LNCaP clone FGC (cell line): ENCODE measurements around the gene IDH2.

Experiments used
- DNase-seq: peaks from one replicate; pipeline ENCODE4 v3.0.0-alpha.2; 2011; ENCODE audit warnings: low read depth
- H3K4me3 ChIP-seq: 2 replicates; pipeline ENCODE4 v1.5.1; 2011; ENCODE audit warnings: mild to moderate bottlenecking, low read depth, low read length, control low read depth
- TF ChIP-seq, protein P1 (sequence below): IDR thresholded peaks from 2 replicates; pipeline ENCODE4 v1.5.1; 2012; ENCODE audit warnings: mild to moderate bottlenecking; ENCODE audit not compliant: control insufficient read depth, insufficient read depth; ENCODE audit errors: extremely low read depth

IDH2 gene

DNA sequence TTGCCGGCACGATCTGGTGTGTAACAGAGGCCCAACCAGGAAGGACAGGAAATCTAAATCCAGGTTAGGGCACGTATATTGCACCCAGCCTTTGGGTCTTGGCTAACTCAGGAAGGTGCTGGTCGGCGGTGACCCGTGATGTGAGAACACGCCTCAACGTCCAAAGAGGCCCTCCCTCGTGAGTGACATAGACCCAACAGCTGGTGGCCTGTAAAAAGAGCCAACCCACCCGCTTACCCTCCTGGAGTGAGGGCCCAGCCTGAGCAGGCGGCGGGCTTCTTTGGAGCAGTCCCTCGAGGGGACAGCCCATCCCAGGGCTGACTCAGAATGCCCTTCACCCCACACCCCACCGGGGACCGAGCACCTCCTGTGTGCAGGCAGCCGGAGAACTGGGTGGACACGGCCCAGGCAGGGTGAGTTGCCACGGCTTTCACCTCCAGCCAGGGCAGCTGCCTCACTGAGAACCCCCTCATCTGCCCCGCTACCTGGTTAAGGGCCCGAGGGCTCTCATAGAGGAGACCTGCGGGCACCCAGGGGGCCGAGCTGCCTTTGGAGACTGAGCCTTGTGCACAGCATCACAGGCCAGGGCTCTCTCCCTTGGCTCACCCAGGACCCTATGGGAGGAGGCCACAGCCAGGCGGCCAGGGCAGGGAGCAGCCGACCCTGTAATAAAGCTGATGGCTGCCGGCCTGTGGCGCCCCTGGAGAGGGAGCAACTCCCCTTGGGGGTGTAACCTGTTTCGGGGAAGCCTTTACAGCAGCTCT, 59.3 kb downstream of the IDH2 start:
- no peak for DNase-seq
- TF ChIP-seq, protein P1, sequence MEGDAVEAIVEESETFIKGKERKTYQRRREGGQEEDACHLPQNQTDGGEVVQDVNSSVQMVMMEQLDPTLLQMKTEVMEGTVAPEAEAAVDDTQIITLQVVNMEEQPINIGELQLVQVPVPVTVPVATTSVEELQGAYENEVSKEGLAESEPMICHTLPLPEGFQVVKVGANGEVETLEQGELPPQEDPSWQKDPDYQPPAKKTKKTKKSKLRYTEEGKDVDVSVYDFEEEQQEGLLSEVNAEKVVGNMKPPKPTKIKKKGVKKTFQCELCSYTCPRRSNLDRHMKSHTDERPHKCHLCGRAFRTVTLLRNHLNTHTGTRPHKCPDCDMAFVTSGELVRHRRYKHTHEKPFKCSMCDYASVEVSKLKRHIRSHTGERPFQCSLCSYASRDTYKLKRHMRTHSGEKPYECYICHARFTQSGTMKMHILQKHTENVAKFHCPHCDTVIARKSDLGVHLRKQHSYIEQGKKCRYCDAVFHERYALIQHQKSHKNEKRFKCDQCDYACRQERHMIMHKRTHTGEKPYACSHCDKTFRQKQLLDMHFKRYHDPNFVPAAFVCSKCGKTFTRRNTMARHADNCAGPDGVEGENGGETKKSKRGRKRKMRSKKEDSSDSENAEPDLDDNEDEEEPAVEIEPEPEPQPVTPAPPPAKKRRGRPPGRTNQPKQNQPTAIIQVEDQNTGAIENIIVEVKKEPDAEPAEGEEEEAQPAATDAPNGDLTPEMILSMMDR, result no peak
- no peak overlapping the region for H3K4me3 ChIP-seq

DNA sequence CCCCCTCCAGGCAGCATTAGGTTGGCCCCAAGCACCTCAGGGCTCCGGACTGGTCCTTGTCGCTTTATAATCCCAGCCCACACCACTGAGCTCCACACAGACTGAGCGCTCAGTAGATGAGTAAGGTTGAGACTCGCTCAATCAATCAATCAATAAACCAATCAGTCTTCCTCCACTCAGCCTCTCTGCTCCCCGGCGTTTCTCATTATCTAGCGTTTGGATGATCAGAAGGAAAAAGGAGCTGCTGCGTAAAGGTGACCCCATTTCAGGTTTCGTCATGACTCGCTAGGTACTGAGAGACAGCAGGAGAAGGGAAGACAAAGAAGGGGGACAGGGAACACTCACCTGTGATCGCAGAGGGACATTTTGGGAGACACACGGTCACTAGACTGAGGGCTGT, 59.9 kb downstream of the IDH2 start:
- no peak overlapping the region for H3K4me3 ChIP-seq
- TF ChIP-seq, protein P1, result no peak
- no peak for DNase-seq

DNA sequence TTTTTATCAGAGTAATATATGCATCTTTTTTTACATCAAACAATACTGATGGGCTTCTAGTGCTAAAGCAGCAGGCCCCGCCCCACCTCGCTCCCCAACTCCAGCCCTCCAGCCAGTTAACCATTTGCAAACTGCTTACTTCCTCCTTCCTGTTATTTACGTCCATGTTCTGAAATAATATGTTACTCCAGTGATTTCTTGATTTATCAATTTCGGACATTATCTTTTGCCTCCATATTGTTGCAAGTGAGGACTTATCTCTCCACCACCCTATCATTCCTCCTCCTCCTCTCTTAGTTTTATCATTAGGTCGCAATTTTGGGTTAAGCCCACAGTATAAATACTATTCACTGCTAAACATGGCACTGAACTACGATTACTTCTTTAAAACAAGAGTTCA, 61.6 kb downstream of the IDH2 start:
- H3K4me3 ChIP-seq, result no peak overlapping the region
- no peak for DNase-seq
- TF ChIP-seq, protein P1, result no peak

DNA sequence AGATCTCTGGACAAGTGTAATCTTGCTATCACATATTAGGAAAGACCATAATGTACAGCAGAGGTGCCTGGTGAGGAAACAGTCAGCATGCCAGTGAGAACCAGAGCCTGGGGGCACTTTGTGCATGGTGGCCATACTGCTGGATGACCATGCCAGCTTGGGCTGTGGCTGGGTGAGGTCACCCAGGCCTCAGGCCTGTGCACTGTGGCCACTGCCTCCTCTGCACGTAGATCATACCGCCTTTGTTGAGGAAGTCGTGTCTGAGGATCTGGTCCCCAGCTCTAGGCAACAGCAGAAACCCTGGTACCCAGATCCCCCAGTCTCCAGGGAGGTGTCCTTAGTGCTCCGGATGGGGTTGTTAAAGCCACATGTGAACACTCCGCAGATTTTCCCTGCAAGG, 62.3 kb downstream of the IDH2 start:
- TF ChIP-seq, protein P1, result no peak
- no peak for DNase-seq
- H3K4me3 ChIP-seq, result no peak overlapping the region

DNA sequence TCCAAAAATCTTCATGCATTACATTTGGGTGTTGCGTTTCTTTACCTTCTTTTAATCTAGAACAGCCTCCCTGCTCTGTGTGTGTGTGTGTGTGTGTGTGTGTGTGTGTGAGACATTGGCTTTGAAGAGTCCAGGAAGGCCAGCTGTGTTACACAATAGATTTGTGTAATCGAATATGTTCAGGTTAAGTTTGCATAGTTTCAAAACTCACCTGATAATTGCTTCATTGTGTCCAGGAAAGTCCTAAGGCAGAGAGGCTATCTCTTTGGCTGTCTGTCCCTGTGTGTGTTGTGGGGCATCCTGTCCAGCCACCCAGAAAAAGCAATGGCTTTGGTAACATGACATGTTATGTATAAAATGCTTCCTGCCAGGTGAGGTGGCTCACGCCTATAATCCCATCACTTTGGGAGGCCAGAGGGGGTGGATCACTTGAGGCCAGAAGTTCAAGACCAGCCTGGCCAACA, 63.6 kb downstream of the IDH2 start:
- DNase-seq, result no peak
- no peak overlapping the region for H3K4me3 ChIP-seq
- TF ChIP-seq, protein P1, result no peak

DNA sequence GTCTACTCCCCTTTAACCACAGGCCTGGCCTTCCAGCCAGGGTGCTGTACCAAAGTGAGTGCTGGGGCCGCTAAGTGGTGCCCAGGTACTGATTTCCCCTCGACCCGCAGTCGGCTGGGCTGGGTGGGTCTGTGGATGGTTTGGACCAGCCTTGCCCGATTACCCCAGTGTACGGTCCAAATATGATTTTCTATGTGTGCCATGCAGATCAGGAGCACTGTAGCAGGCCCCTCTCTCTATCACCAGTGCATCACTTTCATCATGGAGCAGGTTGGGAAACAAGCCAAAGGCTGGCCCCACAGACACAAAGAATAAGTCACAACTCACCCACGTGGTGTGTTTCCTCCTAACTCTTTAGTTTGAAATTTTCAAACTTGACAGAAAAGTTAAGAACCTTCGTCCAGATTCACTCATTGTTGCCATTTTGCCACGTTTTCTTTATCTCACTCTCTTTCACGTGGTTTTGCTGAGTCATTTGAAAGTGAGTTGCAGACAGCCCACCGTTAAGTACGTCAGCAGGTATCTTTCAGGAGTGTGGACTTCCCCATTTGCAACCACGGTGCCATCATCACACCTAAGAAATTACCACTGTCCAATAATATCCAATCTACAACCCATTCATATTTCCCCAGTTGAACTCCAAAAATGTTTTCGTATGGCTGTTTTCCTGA, 64.2 kb downstream of the IDH2 start:
- TF ChIP-seq, protein P1, result no peak
- no peak for DNase-seq
- H3K4me3 ChIP-seq, result no peak overlapping the region
